ENCODE data around the gene ZCCHC2. TPM values are rescaled to one million over a fixed set of nuclear protein-coding genes. Genes with fewer than 3 reads are reported as not detected.

The ZCCHC2 gene
- total and polyA plus RNA-seq, 2 of the 13 experiments (the other 11 are each of a cell fraction or from before 2014, with no cell fraction given) = 62.5 to 76.1 TPM

- no peak; the same call in 1 of the 2 replicates for TF ChIP-seq ATF6 (CRISPR knock-in tag; conservative IDR thresholded peaks at IDR 0.05)
- TF ChIP-seq FOSL2 (CRISPR knock-in tag; IDR thresholded peaks at IDR 0.05) = peak; percentile 73
- TF ChIP-seq HBP1 (CRISPR knock-in tag; IDR thresholded peaks at IDR 0.05; ENCODE audit: low read depth) = 0 out of 2 replicates have a peak, but pooled peaks have one; percentile 75
- TF ChIP-seq FOXK2 (IDR thresholded peaks at IDR 0.05) = no peak
- no peak for TF ChIP-seq KIAA2018 (CRISPR knock-in tag; IDR thresholded peaks at IDR 0.05; ENCODE audit: borderline replicate concordance)
- TF ChIP-seq SRF (IDR thresholded peaks at IDR 0.05; ENCODE audit: low read depth, low read length) = no peak; the same call in 1 of the 2 replicates
- peak; percentile 91 for TF ChIP-seq GZF1 (CRISPR knock-in tag; IDR thresholded peaks at IDR 0.05)
- no peak for TF ChIP-seq CEBPZ (IDR thresholded peaks at IDR 0.05; ENCODE audit: low read length)
- TF ChIP-seq ZFP62 (CRISPR knock-in tag; IDR thresholded peaks at IDR 0.05) = no peak
- no peak for TF ChIP-seq MTA3 (CRISPR knock-in tag; IDR thresholded peaks at IDR 0.05)
- peak; percentile 51 for TF ChIP-seq SOX5 (CRISPR knock-in tag; IDR thresholded peaks at IDR 0.05; ENCODE audit: borderline replicate concordance)
- TF ChIP-seq THAP11 (CRISPR knock-in tag; IDR thresholded peaks at IDR 0.05) = peak; percentile 87
These were observed at the start of gene ZCCHC2 (continued) for GRCh38 chr18:62522504-62523254.
